NCI-H2227 (cell line): Measurements from ENCODE around the gene TRMT10A.
"Not testable (repeated sequence)": the region's sequence is repeated elsewhere in the genome, so short reads cannot be mapped to it uniquely, and the experiment has no call there.

ENCODE experiments used
- DNase-seq: peaks from one replicate; lab custom pipeline; 2025; ENCODE audit not compliant: unreplicated experiment; lab: John Stamatoyannopoulos, UW

TRMT10A gene

DNA sequence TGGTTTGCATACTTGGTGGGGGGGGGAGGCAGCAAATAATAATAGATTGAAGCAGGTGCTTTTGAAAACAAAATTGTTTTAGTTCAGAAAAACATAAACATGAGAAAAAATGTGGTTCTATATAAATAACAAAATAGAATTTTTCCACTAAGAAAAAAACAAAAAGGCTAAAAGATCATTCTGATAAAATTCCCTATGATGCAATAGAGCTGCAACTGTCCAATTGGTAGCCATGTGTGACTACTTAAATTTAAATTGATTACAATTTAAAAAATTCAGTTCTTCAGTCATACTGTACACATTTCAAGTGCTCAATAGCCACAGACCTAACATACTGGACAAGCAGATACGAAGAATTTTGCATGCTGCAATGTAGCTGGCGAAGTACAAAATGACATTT is 11.0 kb downstream of the TRMT10A start:
- no peak for DNase-seq

DNA sequence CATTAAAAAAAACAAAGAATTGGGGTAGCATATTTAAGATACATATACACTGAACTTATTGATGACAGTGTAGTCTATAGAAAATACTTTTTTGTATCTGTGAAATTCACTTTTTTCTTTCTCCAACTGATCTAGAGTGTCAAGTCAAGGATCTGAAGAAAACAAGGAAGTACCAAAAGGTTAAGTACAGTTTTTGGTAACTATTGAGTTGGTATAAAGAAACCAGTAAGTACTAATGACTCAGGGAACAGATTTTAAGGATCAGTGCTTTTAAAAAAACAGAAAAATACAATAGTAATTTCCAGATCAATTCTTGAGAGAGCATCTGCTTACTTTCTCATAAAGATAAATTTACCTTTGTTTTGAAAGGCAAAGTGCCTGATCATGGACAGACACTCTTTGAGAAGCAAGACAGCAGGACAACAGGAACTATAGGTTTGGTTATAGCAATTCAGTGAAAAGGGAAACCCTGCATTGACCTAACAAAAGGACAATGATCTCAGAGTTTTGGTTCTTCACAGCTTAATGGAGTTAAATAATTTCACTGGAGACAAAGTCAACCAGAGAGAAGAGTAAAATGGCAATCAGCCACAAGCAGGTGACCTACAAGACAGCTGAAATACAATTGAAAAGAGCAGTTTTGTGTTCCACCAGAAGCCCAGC is 23.4 kb downstream of the TRMT10A start:
- no peak for DNase-seq

DNA sequence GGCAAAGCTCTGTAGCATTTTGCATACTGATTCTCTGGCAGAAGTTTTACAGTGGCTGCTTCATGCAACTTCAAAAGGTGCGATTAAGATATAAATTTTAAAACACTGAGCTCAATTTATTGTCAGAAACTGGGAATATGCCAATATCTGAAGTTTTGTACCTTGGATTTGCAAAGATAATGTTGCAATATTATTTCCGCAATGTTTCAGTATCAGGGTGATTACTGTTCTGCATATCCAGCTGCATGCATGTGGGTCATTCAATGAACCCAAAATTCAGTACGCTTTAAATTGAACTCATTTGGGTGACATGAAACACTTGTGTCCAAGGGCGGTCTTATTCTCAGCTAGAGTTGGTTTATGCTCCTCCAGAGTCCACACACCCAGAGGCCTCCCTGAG is 26.2 kb downstream of the TRMT10A start:
- DNase-seq, result no peak

GRCh38 chr4:99536848-99537247 is 27.0 kb downstream of the TRMT10A start:
- DNase-seq, result no peak

DNA sequence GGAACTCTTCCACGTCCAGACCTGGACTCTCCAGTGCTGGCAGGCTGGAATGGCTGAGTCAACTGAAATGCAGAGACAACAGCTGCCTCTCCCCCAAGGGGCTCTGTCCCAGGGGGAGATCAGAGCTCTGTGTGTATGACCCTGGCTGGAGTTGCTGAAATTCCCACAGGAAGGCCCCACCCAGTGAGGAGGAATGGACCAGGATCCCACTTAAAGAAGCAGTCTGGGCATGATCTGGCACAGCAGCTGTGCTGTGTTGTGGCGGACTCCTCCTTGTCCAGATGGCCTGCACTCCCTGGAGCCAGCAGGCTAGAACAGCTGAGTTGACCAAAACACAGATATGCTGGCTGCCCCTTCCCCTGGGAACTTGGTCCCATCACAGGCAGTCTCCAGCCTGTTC is 27.6 kb downstream of the TRMT10A start:
- DNase-seq, result no peak

- DNase-seq, result not testable (repeated sequence)
Measured at GRCh38 chr4:99534699-99535098, 29.1 kb downstream of the TRMT10A start.

DNA sequence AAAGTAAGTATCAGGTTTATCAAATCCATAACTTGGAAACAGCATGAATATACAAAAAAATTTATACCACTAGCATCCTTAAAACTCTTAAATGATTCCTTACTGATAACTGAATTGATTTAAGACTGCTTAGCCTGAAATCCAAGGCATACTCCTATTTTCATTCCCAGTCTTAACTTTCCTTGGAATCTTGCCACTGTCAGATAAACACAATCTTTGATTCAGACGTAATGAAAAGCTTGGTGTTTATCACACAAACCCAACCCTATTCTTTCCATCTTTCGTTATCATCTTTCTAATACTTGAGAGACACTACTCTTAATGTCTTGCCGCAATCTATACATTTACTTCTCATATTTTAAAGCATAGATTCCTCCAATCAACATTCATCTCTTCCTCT is 33.9 kb downstream of the TRMT10A start:
- no peak for DNase-seq

- no peak for DNase-seq
Measured at GRCh38 chr4:99529228-99529627, 34.6 kb downstream of the TRMT10A start.

GRCh38 chr4:99518601-99519295 is 45.1 kb downstream of the TRMT10A start:
- no peak for DNase-seq

GRCh38 chr4:99510721-99511120 is 53.1 kb downstream of the TRMT10A start, which contains the start of gene C4orf17:
C4orf17 (plus strand) TSS chr4:99511021; CDS start chr4:99513082, 2,061 bp downstream.
- no peak for DNase-seq

DNA sequence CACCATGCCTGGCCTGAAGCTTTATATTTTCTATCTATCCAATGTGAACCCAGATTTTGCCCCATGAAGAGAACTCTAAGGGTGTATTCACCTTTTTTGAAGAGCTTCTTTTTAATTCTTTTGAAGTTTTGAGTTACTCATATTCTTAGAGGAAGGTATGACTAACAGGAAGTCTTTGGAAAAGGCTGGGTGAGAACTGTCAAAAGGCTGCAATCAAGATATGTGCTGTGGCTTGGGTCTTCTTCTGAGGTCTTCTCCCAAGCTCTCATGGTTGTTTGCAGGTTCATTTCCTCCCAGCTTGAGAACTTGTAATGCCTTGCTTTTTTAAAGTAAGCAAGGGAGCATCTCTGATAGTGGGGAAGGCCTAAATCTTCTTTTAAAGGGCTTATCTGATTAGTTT is 56.1 kb downstream of the TRMT10A start:
- DNase-seq, result no peak

DNA sequence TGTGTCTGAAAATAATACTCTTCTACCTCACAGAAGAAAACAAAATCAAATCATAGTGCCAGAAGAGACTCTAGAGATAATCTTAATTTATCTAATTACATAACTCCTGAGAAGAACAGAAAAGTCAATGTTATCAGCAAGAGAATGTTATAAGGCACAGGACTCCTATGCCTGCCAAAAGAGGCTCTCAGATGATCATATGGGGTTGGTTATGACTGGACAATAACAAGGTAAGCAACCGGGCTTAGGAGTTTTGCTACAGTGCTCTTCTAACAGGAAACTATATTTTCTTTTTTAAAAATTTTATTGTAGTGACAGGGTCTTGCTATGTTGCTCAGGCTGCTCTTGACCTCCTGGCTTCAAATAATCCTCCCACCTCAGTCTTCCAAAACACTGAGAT is 56.5 kb downstream of the TRMT10A start:
- no peak for DNase-seq

- DNase-seq, result no peak
Measured at GRCh38 chr4:99506781-99507180, 57.1 kb downstream of the TRMT10A start.

DNA sequence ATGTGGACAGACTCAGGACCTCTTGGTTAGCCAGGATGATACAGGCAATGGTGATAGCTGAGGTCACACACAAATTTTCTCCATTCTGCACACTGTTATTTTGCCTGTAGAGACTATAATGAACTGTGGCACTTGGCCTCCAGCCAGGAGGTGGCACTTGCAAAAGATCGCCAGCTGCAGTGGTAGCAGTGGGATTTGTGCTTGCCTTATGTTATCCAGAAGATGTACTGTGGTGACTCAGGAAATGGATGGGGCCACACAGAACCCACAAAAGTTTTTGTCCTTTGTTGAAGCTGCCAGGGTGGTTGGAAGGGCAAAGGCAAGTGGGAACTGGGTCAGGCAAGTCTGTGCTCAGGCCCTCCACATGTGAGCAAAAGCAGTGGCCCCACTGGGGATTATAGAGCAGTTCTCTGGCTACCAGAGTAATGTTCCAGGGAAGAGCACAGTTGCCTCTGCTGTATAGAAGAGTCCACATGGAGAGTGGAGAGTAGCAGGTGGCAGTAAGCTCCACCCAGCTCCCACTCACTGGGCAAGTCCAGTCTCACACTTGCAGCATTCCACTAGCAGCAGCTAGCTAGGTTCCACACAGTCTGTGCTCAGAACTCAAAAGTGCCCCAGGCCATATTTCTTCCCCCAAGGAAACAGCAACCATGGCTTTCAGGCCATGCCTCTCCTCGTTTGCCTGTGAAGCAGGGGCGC is 58.9 kb downstream of the TRMT10A start:
- no peak for DNase-seq
